NOMO-1 (cell line): ENCODE data around the gene ABCC8.

Source experiments
- DNase-seq, 2 experiments: peaks; one replicate each; lab custom pipeline; 2025; ENCODE audit not compliant: unreplicated experiment in 2 of 2; lab: John Stamatoyannopoulos, UW

ABCC8 gene

GRCh38 chr11:17476317-17477083, at the start of gene ABCC8:
Gene ABCC8, minus strand, starts transcription at chr11:17476845. Its CDS starts 69 bp downstream, at chr11:17476776.
- DNase-seq = no peak

DNA sequence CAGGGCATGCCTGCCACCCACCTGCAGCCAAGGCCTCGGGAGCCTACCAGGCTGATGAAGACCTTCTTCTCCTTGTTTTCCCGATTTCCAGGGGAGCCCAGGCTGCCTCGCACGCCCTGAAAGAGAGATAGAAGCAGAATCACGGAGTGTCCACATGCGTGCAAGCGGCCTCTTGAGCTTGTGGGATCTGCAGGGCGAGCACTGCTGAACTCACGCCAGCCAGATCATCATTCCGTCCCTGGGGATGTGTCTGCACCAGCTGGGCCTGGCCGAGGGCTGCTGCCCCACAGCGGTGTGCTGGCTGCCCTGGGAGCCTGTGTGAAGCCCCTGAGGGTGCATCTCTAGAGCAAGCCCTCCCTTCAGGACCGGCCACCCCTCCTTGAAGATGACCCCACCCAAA, 49.7 kb upstream of the ABCC8 start:
- DNase-seq = no peak

GRCh38 chr11:17525570-17525969, 48.9 kb upstream of the ABCC8 start:
- DNase-seq = no peak

DNA sequence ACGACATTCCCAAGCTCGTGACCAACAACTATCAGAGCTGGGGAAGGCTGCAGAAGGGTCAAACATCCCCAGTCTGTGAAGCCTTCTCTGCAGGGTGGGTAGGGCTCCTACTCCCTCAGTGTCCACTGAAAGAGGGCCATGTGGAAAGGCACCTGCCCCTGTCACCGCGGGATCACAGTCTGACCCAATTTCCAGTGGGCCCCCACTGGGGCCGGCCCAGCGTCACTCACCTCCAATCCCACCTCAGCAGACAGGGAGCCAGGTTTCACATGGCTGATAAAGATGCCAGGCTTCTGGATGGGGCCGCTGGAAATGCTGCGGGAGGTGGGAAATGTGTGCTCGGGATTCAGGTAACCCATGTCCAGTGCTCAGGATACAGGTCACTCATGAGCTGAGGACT, 47.6 kb upstream of the ABCC8 start:
- no peak for DNase-seq

- no peak for DNase-seq
Measured at GRCh38 chr11:17522655-17523054, 46.0 kb upstream of the ABCC8 start.

DNA sequence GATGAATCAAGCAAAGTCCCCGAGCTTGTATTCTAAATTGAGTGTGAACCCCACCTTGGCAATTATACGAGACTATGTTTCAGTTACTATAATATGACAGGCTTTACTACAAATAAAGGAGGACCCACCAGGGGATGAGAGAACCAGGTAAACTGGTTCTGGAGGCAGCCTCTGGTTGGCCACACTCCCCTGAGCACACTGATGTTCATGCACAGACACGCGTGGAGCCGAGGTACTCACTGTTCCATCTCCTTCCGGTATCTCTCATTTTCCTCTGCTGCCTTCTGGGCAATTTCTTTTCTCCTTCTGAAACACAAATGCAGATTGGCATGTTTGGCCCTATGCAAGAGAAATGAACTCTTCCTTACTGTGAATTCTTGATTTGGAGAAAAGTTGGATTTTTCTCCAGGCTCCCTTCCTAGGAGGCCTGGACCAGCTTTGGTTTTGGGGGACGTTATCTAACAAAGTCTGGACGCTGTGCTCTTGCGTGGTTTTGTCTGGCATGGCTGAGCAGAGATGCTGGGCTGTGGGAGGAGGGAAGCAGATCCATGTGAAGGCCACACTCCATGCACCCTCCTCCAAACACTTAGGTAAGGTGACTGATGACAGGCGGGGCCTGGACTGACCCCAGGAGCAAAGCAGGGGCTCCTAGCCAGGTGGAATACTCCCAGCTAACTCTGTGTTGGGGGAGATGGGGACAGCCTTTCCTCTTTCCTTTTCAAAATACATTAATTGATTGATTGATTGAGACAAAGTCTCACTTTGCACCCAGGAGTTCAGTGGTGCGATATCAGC, 44.7 kb upstream of the ABCC8 start:
- no peak for DNase-seq

DNA sequence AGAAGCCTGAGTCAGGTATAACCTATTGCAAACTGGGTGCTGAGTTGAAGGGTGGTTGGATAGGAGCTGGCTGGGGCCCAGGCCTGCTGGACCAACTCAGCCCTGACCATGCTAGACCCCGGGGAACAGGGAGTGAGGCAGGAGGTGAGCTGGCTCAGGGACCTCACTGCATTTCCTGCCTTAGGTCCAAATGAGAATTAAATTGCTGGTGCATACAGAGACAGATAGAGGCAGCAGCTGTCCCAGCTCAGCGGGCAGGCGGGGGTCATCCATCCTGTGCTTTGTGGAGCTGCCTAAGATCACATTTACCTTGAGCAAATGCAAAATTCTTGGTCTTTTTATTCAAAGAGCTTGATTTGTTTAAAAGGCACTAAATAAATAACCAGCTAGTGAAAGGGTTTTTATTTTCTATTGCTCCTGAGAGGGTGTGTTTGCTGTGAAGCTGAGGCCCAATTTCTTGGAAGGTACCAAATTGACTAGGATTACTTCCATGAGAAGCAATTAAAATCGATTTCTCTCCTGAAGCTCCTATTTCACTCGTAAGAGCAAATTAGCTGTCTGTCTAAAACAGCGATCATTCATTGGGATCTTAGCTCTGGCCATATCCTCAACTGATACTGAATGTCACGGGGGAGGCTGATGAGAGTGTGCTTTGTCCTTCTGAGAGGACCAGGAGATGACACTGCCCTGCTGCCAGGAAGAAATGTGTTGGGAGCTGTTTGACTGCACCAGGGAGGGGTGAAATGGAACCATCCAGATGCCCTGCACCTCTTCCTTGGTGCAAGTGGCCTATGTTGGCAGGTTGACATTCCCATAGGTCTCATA, 42.6 kb upstream of the ABCC8 start:
- DNase-seq = no peak

GRCh38 chr11:17518366-17518765, 41.7 kb upstream of the ABCC8 start:
- no peak for DNase-seq

GRCh38 chr11:17517186-17517585, 40.5 kb upstream of the ABCC8 start:
- no peak for DNase-seq

DNA sequence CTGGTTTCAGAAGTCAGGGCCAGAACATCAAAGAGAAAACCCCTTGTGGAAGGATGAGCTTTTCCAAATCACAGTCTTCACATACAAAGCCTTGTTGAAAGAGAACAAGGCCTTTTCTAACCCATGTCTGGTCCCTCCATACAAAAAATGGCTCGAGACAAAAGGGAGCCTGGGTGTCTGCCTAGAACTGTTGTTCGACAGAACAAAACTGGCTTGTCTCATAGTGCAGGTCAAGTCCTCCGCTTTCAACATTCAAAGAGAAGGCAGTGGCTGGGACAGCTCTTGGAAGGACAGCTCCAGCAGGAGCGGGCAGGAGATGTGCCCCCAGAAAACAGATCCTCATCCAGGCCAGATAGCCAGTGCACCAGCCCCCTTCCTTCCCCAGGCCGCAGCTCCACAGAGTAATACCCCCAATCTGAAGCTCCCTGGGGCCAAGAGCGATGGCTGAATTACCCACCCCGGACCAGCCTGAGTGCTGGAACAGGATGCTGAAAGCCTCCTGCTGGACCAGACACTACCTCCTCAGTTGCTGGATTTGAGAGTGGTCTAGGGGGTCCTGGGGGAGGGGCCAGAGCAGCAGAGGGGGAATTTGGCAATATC, 40.0 kb upstream of the ABCC8 start:
- DNase-seq = no peak

DNA sequence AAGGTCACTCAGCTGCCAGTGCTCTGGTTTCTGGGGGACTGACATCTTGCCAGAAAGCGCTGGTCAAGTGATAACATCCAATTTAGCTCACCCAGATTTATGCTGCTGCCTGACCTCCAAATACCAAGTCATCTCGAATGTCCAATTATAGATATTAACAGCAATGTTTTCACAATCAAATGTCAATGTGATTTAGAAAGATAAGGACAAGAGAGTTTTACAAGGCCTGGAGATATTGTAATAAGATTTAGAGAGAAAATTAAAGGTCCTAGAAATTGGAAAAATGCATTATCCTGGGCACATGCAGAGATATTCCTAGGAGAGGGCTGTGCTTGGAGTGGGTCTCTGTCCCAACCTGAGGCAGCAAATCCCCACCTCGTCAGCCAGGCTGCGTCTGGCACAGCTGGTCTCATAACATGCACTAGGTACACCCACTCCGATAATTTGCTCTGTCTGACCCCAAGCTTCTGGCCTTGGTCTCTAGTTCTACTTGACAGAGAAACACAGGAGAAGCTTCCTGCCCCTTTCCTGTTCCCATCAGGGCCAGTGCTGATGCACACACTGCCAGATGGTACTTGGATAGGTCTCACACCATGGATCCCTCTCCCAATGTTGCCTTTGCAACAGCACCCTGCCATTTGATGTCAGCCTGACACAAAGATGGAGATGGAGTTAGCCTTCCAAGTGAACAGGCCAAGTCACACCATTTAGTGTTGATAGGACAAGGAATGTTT, 39.0 kb upstream of the ABCC8 start:
- DNase-seq = no peak

DNA sequence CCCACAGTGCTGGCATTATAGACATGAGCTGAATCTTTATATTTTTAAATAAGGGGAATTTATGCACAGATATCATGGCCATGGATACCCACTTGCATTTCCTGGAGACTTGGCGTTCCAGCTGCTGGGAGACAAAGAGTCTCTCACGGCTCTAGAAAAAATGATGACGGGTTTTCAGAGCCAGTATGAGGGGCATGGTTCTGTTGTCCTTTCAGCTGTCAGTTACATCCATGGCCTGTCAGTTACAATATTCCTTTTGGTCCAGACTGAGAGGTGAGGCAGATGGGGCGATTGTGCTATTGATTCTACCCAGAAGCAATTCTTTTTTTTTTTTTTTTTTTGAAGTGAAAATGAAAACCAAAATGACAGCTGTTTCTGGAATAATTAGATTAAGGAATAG, 37.8 kb upstream of the ABCC8 start:
- no peak for DNase-seq

GRCh38 chr11:17513853-17514252, 37.2 kb upstream of the ABCC8 start:
- no peak for DNase-seq

GRCh38 chr11:17512101-17512500, 35.5 kb upstream of the ABCC8 start:
- no peak for DNase-seq

GRCh38 chr11:17511571-17511970, 34.9 kb upstream of the ABCC8 start:
- DNase-seq = no peak

- DNase-seq = no peak
Measured at GRCh38 chr11:17510507-17511206, 34.0 kb upstream of the ABCC8 start.

- DNase-seq = no peak
Measured at GRCh38 chr11:17508791-17509190, 32.1 kb upstream of the ABCC8 start.

GRCh38 chr11:17508306-17508705, 31.7 kb upstream of the ABCC8 start:
- no peak for DNase-seq

- DNase-seq = no peak
Measured at GRCh38 chr11:17507773-17508172, 31.1 kb upstream of the ABCC8 start.

DNA sequence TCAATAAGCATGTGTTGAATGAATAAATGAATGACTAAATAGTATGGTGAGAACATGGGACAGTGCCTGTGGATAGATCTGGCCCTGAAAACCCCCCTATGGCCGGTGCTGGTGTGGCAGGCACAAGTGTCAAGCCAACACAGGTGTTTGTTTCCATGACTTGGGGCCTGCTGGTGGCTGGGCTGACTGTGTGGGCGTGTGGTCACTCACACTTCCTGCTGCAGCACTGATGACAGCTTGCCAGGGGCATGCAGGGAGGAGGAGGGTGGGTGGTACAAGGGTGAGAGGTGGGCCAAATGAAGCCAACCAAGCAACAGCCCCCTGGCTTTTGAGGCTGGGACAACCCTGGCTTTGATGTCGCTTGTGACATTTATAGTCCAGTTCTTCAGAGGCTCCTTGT, 30.3 kb upstream of the ABCC8 start:
- DNase-seq = no peak
